GM12878 (cell line): ENCODE data around the gene CLDN14. TPM values are rescaled to one million over a fixed set of nuclear protein-coding genes. Genes with fewer than 3 reads are reported as not detected.

ENCODE experiments used
- ATAC-seq: fragments of 200-7000 bp; cut with Tn5 transposase; 3 replicates; pipeline ENCODE4 v1.9.1; 2020; ENCODE audit warnings: mild to moderate bottlenecking, moderate library complexity
- BruUV-seq: library from RNA; stranded (reverse); fragments of 400-500 nt; replicated peaks from 2 replicates; lab custom pipeline; 2021; lab: Mats Ljungman, UMichigan
- CTCF ChIA-PET: fragments of 300-600 bp; sonication (Branson Sonifier 250); formaldehyde crosslinking; extraction: SDS; loops from one replicate; lab custom pipeline; 2021; ENCODE audit warnings: inconsistent platforms; lab: Yijun Ruan, JAX
- POLR2A ChIA-PET: fragments of 350-600 bp; formaldehyde crosslinking; extraction: SDS; loops from one replicate; lab custom pipeline; 2021; ENCODE audit warnings: inconsistent platforms; lab: Charles Lee
- RAD21 ChIA-PET: fragments of 300-600 bp; sonication (Branson Sonifier 250); formaldehyde crosslinking; loops from one replicate; lab custom pipeline; 2023; ENCODE audit warnings: antibody characterized with exemption; ENCODE audit not compliant: unreplicated experiment; lab: Charles Lee
- SMC1A ChIA-PET: fragments of 300-600 bp; sonication (Branson Sonifier 250); formaldehyde crosslinking; loops from one replicate; lab custom pipeline; 2023; ENCODE audit not compliant: unreplicated experiment, uncharacterized antibody; lab: Charles Lee
- DNase-seq: peaks from one replicate; pipeline ENCODE4 v3.0.0-alpha.2; 2011; ENCODE audit warnings: low read depth, low spot score
- FAIRE-seq: peaks from 3 replicates; lab custom pipeline; 2011; peaks lifted over from hg19 to GRCh38; lab: Jason Lieb, UNC
- H2AFZ ChIP-seq: 2 replicates; pipeline ENCODE4 v1.6.0; 2011; ENCODE audit warnings: low read depth, low read length, control low read depth; ENCODE audit not compliant: control insufficient read depth
- H3K27ac ChIP-seq: 2 replicates; pipeline ENCODE4 v1.5.1; 2011; ENCODE audit warnings: control low read depth; ENCODE audit not compliant: control insufficient read depth, insufficient read depth
- H3K27me3 ChIP-seq, 2 experiments: replicated peaks in 1 of 2; 2 replicates each; pipeline versions ENCODE4 v1.6.0 to v1.6.1; 2011; ENCODE audit warnings: low read length in 1 of 2; ENCODE audit not compliant: control insufficient read depth in 2 of 2, insufficient read depth in 2 of 2
- H3K36me3 ChIP-seq, 2 experiments: 2 replicates each; pipeline ENCODE4 v1.5.1; 2011; ENCODE audit warnings: low read length in 1 of 2; ENCODE audit not compliant: control insufficient read depth in 2 of 2, insufficient read depth in 2 of 2
- H3K4me1 ChIP-seq: 2 replicates; pipeline ENCODE4 v1.6.1; 2011; ENCODE audit warnings: mild to moderate bottlenecking, low read length, moderate library complexity, mixed read lengths; ENCODE audit not compliant: control insufficient read depth, insufficient read depth
- H3K4me2 ChIP-seq: 2 replicates; pipeline ENCODE4 v1.6.0; 2011; ENCODE audit warnings: control low read depth; ENCODE audit not compliant: control insufficient read depth, insufficient read depth
- H3K4me3 ChIP-seq: fragments of 200-600 bp; sonication (generic); 2 replicates; pipeline ENCODE4 v1.5.1; 2016
- H3K79me2 ChIP-seq: 2 replicates; pipeline ENCODE4 v1.6.0; 2011; ENCODE audit warnings: low read length; ENCODE audit not compliant: control insufficient read depth, insufficient read depth
- H3K9ac ChIP-seq: 2 replicates; pipeline ENCODE4 v1.8.0; 2011; ENCODE audit warnings: low read length, control low read depth, mixed read lengths; ENCODE audit not compliant: control insufficient read depth, insufficient read depth
- H3K9me3 ChIP-seq: replicated peaks from 3 replicates; pipeline ENCODE4 v1.5.1; 2011; ENCODE audit warnings: mild to moderate bottlenecking, low read length; ENCODE audit not compliant: control insufficient read depth, insufficient read depth
- H4K20me1 ChIP-seq: 2 replicates; pipeline ENCODE4 v1.6.0; 2011; ENCODE audit not compliant: control insufficient read depth, insufficient read depth
- BCL11A ChIP-seq: IDR thresholded peaks from 2 replicates; pipeline ENCODE4 v1.6.1; 2011; ENCODE audit warnings: low read depth, low read length
- CEBPB ChIP-seq, 2 experiments: fragments of 150-350 bp in 1 of 2; IDR thresholded peaks; 2 replicates each; pipeline ENCODE4 v1.6.1; 2012 to 2014; ENCODE audit warnings: low read depth in 2 of 2, low read length in 2 of 2, borderline replicate concordance in 1 of 2, inconsistent platforms in 1 of 2
- KAT2A ChIP-seq: conservative IDR thresholded peaks from 2 replicates; pipeline ENCODE4 v1.6.1; 2011; ENCODE audit warnings: low read depth, low read length; ENCODE audit not compliant: control insufficient read depth
- KLF5 ChIP-seq: fragments of 450-650 bp; IDR thresholded peaks from 2 replicates; pipeline ENCODE4 v1.6.1; 2014; ENCODE audit warnings: mild to moderate bottlenecking; ENCODE audit not compliant: partially characterized antibody
- MEF2B ChIP-seq: fragments of 450-650 bp; IDR thresholded peaks from 2 replicates; pipeline ENCODE4 v1.6.1; 2018; ENCODE audit warnings: mild to moderate bottlenecking, moderate library complexity; ENCODE audit not compliant: partially characterized antibody, poor library complexity, severe bottlenecking
- NBN ChIP-seq: fragments of 450-650 bp; IDR thresholded peaks from 2 replicates; pipeline ENCODE4 v1.6.1; 2016
- NR2C1 ChIP-seq: fragments of 450-650 bp; IDR thresholded peaks from 2 replicates; pipeline ENCODE4 v1.6.1; 2017; ENCODE audit warnings: antibody characterized with exemption, mild to moderate bottlenecking, moderate library complexity
- NRF1 ChIP-seq: conservative IDR thresholded peaks from 2 replicates; pipeline ENCODE4 v1.6.1; 2011; ENCODE audit warnings: mild to moderate bottlenecking, low read depth, low read length, improper control_type of control experiment
- PML ChIP-seq: IDR thresholded peaks from 2 replicates; pipeline ENCODE4 v1.6.1; 2012; ENCODE audit warnings: low read length, inconsistent platforms
- RUNX3 ChIP-seq: IDR thresholded peaks from 2 replicates; pipeline ENCODE4 v1.6.1; 2012; ENCODE audit warnings: low read length, inconsistent platforms
- STAT3 ChIP-seq: IDR thresholded peaks from 2 replicates; pipeline ENCODE4 v1.6.1; 2011; ENCODE audit warnings: low read depth, low read length, improper control_type of control experiment
- WRNIP1 ChIP-seq: IDR thresholded peaks from 2 replicates; pipeline ENCODE4 v1.6.1; 2011; ENCODE audit warnings: low read depth, low read length, improper control_type of control experiment, borderline replicate concordance
- ZNF207 ChIP-seq: fragments of 450-650 bp; IDR thresholded peaks from 2 replicates; pipeline ENCODE4 v1.6.1; 2014; ENCODE audit warnings: antibody characterized with exemption, mild to moderate bottlenecking, borderline replicate concordance
- WGBS: methylation state at CpG from one replicate; pipeline ENCODE4 v1.1.6; 2016; ENCODE audit warnings: low lambda C conversion rate; ENCODE audit not compliant: insufficient replicate concordance, insufficient coverage; ENCODE audit errors: missing lambda C conversion rate; 5-methylcytosine and 5-hydroxymethylcytosine counted together
- in situ Hi-C: fragments of 300-500 bp; cut with MboI; formaldehyde crosslinking; loops from 9 replicates; pipeline ENCODE4 v1.14.3; 2018; ENCODE audit warnings: mixed read lengths
- intact Hi-C: fragments of 100-400 bp; cut with micrococcal nuclease; formaldehyde crosslinking; loops from one replicate; pipeline ENCODE4 v1.14.2; 2022; ENCODE audit not compliant: unreplicated experiment
- polyA plus RNA-seq, 11 experiments: library from polyadenylated mRNA; depleted of rRNA in 4 of 11; unstranded in 6 of 11; stranded (reverse) in 5 of 11; fragments of >200 nt; fragmentation: Nextera tagmentation in 4 of 11; fragmentation: Illumina TruSeq in 1 of 11; extraction: Ambion mirVana in 4 of 11; extraction: Trizol in 1 of 11; gene quantifications; 1 replicate in 1 of 11; 2 replicates in 10 of 11; pipeline versions ENCODE4 v1.2.1 to v1.2.3, GENCODE V29; 2011 to 2016; ENCODE audit warnings: inconsistent platforms in 2 of 11, missing spikeins in 2 of 11, low read depth in 1 of 11
- total RNA-seq, 4 experiments: library from RNA; depleted of rRNA in 3 of 4; stranded (reverse); fragments of >200 nt in 3 of 4; fragmentation: Illumina TruSeq in 1 of 4; extraction: Trizol in 1 of 4; gene quantifications; 2 replicates each; pipeline versions ENCODE4 v1.2.1 to v1.2.3, GENCODE V29; 2013 to 2021
- TF ChIP-seq, protein P1 (sequence below): fragments of 450-650 bp; IDR thresholded peaks from 2 replicates; pipeline ENCODE4 v1.6.1; 2016; ENCODE audit warnings: mild to moderate bottlenecking

CLDN14 gene
- total and polyA plus RNA-seq, 10 of the 15 experiments (the other 5 are each of a cell fraction or from before 2014, with no cell fraction given), result 0.90 to 19.4 (median 6.6) TPM

- BruUV-seq, result no TSS peak
- in situ Hi-C loops (loop anchor here (5.0 to 25.0 kb wide), 3 partner anchors 90 to 1735 kb away; no protein-coding TSS in a partner anchor), intact Hi-C loops (loop anchor here (5.0 kb wide), 1 partner anchor 425 kb away; no protein-coding TSS in a partner anchor)
- H3K9ac ChIP-seq, result no peak overlapping the region
- TF ChIP-seq PML, result no peak
- TF ChIP-seq KAT2A, result no peak
- no peak for TF ChIP-seq NBN
- TF ChIP-seq CEBPB (IDR thresholded peaks at IDR 0.05; ENCODE audit: borderline replicate concordance in 1 of 2, low read depth in 2 of 2, low read length in 2 of 2), result no peak
- CTCF ChIA-PET, result interaction anchor here (0.7 to 5.7 kb wide), 16 partner anchors 9 to 507 kb away, joined by 3 to 86 read pairs (median 4); no protein-coding TSS in a partner anchor
- no peak overlapping the region for H3K27ac ChIP-seq
- no peaks in the 10 kb centered on the region for H3K27me3 ChIP-seq
- H3K36me3 ChIP-seq, result no peaks in the 10 kb centered on the region; a peak in 1 of 4 replicates
- POLR2A ChIA-PET, result interaction anchor here (1.2 to 1.8 kb wide), 2 partner anchors 38 to 85 kb away, joined by 3 to 4 read pairs; no protein-coding TSS in a partner anchor
- H3K4me3 ChIP-seq, result no peak overlapping the region
- RAD21 ChIA-PET, result interaction anchor here (1.2 to 2.0 kb wide), 4 partner anchors 25 to 86 kb away, joined by 3 to 7 read pairs (median 4); no protein-coding TSS in a partner anchor
- WGBS, result 60% methylated on average over 2 of the region's 2 CpGs
- no peak overlapping the region for H2AFZ ChIP-seq
- DNase-seq (no peak), FAIRE-seq (no peak), ATAC-seq (no peak)
- H3K4me1 ChIP-seq, result peaks cover 28% of the 10 kb centered on the region
- SMC1A ChIA-PET, result interaction anchor here (0.9 to 8.2 kb wide), 15 partner anchors 9 to 425 kb away, joined by 3 to 134 read pairs (median 5); no protein-coding TSS in a partner anchor
- no peaks in the 10 kb centered on the region for H3K9me3 ChIP-seq
- H3K79me2 ChIP-seq, result no peaks in the 10 kb centered on the region
- no peak overlapping the region for H3K4me2 ChIP-seq
- no peaks in the 10 kb centered on the region for H4K20me1 ChIP-seq
Observed at GRCh38 chr21:36502365-36502764, 22.4 kb upstream of the CLDN14 start.

DNA sequence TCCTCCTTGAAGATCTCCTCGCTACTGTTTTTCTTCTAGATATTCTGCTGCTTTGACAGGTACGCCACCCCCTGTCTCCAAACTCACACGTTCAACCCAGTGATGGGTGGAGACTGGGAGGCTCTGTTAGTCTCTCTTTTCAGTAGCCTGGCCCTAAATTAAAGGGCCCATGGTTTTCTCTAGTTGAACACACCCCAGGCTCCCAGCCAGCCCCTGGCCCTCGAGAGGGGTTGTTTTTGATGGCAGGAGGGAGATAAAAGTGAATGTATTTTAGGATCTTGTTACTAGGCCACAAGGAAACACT lies 21.6 kb upstream of the CLDN14 start:
- Histone ChIP-seq H3K9ac (no peak overlapping the region), H3K36me3 (no peaks in the 10 kb centered on the region; a peak in 1 of 4 replicates), H3K27ac (no peak overlapping the region), H3K27me3 (no peaks in the 10 kb centered on the region), H2AFZ (no peak overlapping the region), H3K4me1 (peaks cover 20% of the 10 kb centered on the region), H3K4me2 (no peak overlapping the region), H3K4me3 (no peak overlapping the region), H3K9me3 (no peaks in the 10 kb centered on the region), H4K20me1 (no peaks in the 10 kb centered on the region), H3K79me2 (no peaks in the 10 kb centered on the region)
- no peak for FAIRE-seq
- intact Hi-C loops, result loop anchor here (5.0 kb wide), 1 partner anchor 426 kb away; no protein-coding TSS in a partner anchor
- no peak for DNase-seq
- BruUV-seq, result no TSS peak
- 69% methylated on average over 4 of the region's 4 CpGs for WGBS
- no peak for ATAC-seq
- CTCF ChIA-PET, result interaction anchor here (1.5 to 5.4 kb wide), 5 partner anchors 16 to 425 kb away, joined by 4 to 86 read pairs (median 5); no protein-coding TSS in a partner anchor
- SMC1A ChIA-PET, result interaction anchor here (0.9 to 8.2 kb wide), 8 partner anchors 15 to 85 kb away, joined by 3 to 134 read pairs (median 8); no protein-coding TSS in a partner anchor
- RAD21 ChIA-PET, result interaction anchor here (0.6 kb wide), 1 partner anchor 150 kb away, joined by 4 read pairs; no protein-coding TSS in a partner anchor
- POLR2A ChIA-PET, result interaction anchor here (0.6 to 1.2 kb wide), 2 partner anchors 86 to 350 kb away, joined by 3 to 5 read pairs; no protein-coding TSS in a partner anchor
- in situ Hi-C loops, result loop anchor here (5.0 to 25.0 kb wide), 3 partner anchors 91 to 1736 kb away; no protein-coding TSS in a partner anchor
- TF ChIP-seq NRF1 (no peak), BCL11A (no peak), ZNF207 (no peak), RUNX3 (no peak), NR2C1 (no peak), KLF5 (no peak), STAT3 (no peak), MEF2B (no peak), WRNIP1 (no peak)
- TF ChIP-seq, protein P1, sequence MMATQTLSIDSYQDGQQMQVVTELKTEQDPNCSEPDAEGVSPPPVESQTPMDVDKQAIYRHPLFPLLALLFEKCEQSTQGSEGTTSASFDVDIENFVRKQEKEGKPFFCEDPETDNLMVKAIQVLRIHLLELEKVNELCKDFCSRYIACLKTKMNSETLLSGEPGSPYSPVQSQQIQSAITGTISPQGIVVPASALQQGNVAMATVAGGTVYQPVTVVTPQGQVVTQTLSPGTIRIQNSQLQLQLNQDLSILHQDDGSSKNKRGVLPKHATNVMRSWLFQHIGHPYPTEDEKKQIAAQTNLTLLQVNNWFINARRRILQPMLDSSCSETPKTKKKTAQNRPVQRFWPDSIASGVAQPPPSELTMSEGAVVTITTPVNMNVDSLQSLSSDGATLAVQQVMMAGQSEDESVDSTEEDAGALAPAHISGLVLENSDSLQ, result no peak
